Stimulated activated CD4-positive, alpha-beta T cell treated with anti-CD3 and anti-CD28 coated beads, TNF-alpha, amount 100 ng/mL, for 1 hour (primary cell): ENCODE results near the gene BANF1.
"Not testable (repeated sequence)": the region's sequence is repeated elsewhere in the genome, so short reads cannot be mapped to it uniquely, and the experiment has no call there.

Experiments used
- DNase-seq, 3 donors: peaks; one replicate each; pipeline ENCODE4 v3.0.0-alpha.2; 2020; ENCODE audit warnings: low read depth in 3 of 3, low spot score in 1 of 3

The BANF1 gene

DNA sequence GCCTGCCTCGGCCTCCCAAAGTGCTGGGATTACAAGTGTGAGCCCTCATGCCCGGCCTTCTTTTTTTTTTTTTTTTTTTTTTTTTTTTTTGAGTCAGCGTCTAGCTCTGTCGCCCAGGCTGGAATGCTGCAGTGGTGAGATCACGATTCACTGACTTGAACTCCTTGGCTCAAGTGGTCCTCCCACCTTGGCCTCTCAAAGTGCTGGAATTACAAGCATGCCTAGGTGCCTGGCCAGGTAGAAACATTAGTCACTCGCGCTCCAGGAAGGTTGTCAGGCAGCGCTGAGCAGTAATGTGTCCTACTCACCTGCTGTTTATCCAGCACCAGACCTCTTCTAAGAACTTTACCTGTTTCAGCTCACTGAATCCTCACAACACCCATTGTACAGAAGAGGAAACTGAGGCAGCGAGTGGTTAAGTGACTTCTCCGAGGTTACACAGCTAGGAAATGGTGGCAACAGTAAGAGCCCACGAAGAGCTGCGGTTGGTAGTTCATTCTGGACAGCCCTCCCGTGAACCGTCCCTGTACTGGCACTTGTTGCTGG, 9.0 kb downstream of the BANF1 start:
- no peak for DNase-seq

DNA sequence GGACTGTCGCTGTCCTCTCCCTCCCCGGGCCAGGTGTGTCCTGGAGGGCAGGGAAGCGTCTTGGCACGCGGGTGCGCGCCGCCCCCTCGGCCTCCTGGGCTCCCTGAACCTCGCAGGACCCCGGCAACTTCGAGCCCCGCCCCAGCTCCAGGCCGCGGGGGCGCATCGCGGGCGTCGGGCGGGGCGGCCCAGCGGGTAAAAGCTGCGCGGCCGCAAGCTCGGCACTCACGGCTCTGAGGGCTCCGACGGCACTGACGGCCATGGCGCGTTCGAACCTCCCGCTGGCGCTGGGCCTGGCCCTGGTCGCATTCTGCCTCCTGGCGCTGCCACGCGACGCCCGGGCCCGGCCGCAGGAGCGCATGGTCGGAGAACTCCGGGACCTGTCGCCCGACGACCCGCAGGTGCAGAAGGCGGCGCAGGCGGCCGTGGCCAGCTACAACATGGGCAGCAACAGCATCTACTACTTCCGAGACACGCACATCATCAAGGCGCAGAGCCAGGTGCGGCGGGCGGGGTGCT, 9.5 kb downstream of the BANF1 start, which contains the start of gene CST6:
Gene CST6 (plus strand): TSS at position 224 of the 519 bp plus-strand sequence. CDS start 37 bp downstream, at position 261.
- DNase-seq = no peak

DNA sequence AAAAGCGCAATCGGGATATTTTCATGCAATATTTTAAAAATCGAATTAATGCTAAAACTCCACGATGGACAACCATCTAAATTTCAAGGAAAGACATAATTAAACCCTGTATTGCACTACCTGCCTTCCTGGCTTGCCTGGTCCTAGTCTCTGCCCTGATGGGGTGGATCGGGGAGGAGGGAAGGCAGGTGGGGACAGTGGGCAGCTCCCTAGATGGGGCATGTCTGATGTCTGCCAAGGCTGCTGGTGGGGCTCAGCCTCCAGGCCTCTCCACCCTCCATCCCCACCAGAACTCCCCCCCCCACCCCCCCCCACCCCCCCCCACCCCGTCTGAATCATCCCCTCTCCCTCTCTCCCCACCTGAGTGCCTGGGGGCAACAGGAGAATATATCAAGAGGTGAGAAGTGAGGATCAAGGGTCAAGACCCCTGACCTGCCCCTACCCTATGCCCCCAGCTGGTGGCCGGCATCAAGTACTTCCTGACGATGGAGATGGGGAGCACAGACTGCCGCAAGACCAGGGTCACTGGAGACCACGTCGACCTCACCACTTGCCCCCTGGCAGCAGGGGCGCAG, 10.2 kb downstream of the BANF1 start:
- DNase-seq = no peak

DNA sequence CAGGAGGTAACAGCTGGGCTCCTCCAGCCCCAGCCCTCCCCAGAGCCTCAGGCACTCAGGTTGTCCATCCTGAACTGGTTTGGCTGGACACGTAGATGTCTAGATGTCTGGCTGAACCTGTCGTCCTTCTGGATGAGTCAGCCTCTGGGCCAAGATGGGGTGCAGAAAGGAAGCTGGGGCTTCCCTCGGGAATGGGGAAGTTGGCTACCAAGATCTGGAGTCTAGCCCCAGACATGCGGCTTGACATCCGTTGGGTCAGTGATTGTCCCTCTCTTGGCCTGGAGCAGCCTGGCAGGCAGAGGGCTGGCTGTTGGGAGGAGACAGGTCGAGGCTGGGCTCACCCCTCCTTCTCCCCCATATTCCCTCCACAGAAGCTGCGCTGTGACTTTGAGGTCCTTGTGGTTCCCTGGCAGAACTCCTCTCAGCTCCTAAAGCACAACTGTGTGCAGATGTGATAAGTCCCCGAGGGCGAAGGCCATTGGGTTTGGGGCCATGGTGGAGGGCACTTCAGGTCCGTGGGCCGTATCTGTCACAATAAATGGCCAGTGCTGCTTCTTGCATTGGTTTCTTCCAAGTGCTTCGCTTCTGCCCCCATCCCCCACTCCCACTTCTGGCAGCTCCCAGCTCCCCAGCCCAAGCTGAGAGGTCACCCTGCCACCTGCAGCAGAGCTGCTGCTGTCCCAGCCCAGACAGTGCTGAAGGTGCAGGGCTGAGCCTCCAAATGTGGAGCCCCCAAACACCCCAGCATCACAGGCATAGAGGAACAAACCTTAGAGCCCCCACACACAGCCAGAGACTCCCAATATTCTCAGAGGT, 10.9 kb downstream of the BANF1 start:
- DNase-seq = no peak

DNA sequence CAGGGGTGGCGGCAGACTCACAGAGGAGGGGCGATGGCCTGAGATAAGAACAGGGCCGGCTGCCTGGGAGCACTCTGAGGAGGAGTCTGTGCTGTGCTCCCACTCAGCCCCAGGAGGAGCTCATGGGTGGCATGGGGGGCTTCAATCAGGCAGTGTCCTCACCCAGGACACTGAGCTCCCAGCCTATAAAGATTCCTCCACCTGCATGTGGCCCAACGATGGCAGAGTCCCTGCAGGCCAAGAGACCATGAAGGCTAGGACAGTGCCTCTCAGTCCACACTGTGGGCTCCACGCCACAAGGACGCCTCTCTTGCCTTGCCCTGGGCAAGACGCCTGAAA, 11.4 kb downstream of the BANF1 start:
- DNase-seq = no peak

DNA sequence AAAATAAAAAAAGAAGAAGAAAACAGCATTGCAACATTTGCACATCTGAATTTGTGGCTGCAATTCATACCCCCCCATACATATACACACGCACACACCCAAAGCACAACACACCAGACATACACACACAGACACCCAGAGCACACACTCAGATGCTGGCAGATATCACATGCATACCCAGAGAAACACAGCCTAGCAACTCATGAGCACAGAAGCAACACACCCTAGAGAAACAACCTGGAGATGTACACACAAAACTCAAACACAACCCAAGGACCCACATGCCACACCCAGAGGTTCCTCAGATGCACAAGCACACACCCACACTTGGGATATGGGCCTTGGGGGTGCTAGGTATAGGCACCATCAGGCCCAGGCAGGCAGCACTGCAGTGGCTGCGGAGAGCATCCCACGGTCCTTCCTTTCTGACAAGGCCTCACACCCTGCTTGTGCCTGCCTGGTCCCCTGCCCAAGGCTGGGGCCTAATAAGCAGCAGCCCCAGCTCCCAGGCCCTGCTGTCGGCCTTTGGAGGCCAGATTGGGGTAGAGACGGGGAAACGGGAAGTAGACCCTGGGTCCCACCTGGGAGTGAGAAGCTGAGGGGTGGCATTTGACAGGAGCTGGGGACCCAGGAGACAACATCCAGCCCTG, 12.6 kb downstream of the BANF1 start:
- DNase-seq = no peak

DNA sequence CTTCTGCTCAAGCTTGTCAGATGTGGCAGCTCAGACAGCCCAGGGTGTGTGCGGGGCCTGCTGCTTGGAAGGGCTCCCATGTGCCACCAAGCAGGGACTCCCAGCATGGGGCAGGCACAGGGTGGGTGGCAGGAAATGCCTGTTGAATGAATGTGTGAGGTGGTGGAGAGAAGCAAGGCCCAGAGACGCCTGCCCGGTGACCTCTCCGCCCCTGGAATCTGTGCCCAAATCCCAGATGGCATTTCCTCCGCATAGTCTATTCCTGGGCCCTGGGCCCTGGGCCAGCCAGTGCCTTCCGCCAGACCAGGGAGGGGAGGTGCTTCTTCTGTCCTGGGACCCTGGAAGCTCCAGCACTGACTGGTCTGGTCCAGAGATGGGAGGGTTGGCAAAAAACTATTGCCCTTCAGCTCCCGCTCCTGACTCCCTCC, 13.2 kb downstream of the BANF1 start:
- DNase-seq = no peak

DNA sequence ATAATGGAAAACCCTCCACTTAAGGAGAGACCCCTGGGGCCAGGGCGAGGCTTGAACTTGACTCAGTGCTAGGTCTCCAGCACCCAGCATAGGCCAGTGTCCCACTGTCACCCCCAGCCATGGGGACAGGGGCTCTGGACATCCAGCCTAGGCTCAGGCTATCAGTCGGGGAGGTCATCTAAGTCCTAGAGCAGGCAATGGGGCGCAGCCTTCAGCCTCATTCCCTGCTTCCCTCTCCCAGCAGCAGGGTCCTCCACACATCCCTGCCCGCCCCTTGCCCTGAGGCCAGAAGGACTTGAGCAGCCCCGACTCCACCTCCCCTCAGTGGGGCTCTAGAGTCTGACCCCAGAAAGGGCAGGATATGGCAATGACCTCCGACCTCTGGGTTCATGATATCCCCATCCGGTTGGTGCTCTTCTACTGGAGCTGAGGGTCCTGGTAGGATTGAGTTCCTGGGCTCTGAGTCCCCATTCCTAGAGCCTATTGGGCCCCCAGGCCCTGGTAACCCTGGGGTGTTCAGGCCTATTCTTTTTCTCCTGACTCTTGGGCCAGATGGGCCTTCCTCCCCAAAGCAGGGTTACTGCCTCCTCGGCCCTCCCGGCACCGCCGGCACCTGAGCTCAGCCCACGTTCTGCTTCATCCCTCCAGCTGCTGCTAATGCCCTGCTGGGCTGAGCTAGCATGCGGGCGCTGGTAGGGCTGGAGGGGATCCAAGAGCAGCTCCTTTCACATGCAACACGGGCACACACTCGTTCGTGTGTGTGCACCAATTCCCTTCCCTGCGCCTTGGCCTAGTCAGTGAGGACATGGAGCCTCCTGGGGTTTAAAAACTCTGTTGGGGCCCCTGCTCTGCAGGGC, 13.9 kb downstream of the BANF1 start:
- no peak for DNase-seq

DNA sequence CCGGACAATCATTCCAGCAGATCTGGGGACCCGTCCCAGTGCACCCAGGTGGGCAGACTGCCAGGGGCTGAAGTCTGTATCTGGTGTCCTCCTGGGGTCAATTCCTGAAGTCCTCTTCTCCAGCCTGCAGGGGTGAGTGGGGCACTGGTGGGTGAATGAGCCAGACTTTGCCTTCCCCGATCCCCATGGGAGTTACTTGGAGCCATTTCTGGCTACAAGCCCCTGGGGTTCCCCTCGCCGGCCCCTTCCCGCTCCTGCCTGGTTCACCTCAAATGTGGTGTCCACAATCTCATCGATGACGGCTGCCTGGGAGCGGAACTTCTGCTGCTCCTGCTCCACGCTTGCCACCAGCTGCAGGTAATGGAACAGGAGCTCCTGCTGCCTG, 14.5 kb downstream of the BANF1 start:
- DNase-seq = no peak

DNA sequence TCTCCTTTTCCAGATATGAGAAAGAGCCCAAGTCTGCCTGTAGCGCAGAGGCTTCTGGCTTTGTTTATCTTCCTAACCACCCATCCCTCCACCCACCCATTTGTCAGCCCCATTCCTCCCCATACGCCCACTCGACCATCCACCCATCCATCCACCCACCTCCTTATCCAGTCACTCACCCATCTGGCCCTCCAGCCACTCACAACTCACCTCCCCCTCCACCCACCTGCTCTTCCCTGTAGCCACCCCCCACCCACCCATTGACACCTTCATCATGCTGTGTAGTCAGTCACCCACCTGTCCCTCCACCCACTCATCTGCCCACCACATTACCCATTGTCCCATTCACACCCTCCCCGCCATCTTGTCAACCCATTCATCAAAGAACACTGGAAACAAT, 15.0 kb downstream of the BANF1 start:
- no peak for DNase-seq

DNA sequence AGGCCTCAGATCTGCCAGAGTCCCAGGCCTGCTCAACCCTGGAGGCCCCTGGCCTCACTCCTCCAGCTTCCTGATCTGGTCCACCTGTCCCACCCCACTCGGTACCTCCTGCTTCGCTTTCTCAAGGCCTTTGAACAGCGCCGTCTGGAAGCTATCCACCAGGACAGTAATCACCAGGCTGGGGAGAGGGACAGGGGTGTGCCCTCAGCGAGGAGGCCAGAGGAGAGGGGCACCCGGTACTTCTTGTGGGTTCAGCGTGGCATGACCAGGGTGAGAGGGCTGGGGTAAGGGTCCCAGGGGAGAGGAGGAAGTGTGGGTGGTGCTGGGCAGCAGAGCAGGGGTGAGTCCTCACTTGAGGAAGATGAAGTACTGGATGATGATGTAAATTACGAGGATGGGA, 17.9 kb downstream of the BANF1 start:
- no peak for DNase-seq

DNA sequence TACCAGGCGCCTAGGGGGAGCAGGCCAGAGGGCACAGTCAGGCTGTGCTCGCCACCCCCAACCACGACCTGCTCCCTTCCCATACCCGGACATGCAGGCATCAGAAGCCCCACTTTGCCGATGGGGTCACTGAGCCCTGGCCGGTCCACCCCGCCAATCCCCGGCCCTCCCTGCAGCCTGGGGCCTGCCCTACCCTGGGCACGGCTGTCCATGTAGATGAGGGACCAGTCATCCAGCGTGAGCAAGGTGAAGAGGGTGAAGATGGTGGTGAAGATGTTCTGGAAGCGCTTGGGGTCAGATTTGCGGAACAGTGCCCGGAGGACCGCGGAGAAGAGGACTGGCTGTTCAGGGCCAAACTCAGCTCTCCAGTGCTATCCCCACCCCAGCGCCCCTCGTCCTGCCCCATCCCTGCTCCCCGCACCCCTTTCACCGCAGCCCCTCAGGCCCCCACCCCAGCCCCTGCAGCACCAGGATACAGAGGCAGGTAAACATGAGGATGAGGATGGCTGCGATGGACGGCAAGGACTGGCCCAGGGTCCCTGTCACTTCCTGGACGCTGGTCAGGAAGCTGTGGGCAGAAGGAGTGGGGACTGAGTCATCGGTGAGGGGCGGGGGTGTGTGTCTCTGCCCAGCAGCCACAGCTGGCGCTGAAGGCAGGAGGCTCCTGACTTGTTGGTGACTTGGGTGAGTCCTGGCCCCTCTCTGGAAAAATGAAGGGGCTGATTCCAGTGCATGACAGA, 18.5 kb downstream of the BANF1 start:
- DNase-seq = no peak

DNA sequence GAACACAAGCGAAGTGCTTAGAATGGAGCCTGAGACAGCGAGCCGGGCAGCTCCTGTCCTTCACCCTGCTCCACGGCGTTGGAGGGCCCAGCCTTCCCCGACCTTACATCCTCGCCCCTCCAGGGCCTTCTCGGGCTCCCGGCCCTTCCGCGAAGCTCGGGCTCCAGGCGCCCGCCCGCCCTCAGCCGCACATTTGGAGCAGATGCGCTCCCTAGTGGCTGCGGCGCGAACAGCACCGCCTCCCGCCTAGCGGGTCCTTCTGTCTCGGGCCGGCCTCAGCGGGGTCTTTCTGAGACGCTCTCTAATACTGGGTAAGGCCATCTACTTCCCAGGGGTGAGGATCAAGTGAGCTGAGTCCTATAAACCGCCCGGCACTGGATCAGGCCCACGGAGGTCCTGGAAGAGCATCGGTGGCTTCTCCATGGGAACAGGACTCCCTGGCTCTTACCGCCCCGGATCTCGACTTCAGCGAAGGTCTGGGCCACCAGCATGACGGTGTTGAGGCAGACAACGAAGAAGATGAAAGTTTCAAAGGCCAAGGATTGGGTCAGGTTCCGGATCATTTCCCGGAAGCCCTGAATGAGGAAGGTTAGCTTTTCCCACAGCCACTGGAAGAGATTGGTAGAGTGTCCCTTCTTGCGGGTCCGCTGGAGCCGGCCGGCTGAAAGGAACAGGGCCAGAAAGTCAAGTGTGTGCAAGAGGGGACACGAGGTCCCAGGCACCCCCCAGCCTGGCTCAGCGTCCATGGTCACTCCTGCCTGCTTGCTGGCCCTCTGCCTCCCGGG, 20.3 kb downstream of the BANF1 start:
- DNase-seq = peak; percentile 25 to 85 (median 50)

DNA sequence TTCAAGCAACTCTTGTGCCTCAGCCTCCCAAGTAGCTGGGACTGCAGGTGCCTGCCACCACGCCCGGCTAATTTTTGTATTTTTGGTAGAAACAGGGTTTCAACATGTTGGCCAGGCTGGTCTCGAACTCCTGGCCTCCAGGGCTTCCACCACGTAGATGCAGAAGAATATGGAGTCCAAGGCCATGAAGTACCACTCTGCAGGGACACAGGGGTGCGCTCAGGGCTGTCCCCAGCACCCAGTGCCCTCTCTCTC, 20.8 kb downstream of the BANF1 start:
- not testable (repeated sequence) for DNase-seq

DNA sequence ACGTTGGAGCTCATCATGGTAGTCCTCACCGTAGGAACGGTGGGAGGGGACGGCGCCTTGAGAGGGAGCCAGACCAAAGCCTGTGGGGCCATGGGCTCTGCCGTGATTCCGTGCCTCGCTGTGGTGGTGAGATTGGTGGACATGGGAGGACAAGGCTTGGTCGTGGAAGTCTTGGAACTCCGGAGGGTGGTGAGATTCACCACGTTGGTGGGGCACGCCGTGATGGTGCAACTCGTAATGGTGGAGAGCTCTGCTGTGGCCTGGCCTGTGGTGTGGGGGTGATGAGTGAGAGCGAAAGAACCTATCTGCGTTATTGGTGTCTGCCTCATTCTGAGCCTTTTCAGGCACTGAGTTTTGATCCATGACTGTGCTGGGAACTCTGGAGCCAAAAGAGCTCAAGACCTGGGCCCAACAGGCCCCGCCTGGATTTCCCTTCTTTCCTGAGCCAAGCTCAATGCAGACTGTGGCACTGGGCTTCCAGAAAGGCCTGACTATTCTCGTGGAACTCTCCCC, 23.8 kb downstream of the BANF1 start, which contains the start of gene CATSPER1:
Gene CATSPER1 (minus strand): TSS at position 463 of the 513 bp plus-strand sequence. CDS start 100 bp downstream, at position 363.
- DNase-seq = no peak

DNA sequence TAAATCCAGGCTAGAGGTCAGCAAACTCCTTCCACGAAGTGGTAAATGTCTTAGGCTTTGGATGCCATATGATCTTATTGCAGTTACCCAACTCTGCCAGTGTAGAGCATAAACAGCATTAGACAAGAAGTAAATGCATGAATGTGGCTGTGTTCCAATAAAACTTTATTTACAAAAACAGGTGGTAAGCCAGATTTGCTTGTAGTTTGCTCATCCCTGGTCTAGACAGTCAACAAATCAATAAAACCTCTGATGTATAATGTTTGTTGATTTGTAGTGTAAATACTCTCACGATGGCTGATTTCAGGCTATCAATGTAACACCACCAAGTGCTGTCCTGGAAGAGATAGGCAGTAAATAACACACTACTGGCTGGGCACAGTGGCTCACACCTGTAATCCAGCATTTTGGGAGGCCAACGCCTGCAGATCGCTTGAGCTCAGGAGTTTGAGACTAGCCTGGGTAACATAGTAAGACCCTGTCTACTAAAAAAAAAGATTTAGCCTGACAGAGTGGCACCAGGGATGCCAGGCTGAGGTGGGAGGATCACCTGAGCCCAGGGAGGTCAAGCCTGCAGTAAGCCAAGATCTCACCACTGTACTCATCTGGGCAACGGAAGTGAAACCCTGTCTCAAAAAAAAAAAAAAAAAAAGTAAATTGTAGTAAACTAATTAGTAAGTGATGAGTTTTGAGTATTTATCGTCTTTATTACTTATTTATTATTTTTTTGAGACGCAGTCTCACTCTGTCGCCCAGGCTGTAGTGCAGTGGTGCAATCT, 30.8 kb downstream of the BANF1 start:
- no peak for DNase-seq

DNA sequence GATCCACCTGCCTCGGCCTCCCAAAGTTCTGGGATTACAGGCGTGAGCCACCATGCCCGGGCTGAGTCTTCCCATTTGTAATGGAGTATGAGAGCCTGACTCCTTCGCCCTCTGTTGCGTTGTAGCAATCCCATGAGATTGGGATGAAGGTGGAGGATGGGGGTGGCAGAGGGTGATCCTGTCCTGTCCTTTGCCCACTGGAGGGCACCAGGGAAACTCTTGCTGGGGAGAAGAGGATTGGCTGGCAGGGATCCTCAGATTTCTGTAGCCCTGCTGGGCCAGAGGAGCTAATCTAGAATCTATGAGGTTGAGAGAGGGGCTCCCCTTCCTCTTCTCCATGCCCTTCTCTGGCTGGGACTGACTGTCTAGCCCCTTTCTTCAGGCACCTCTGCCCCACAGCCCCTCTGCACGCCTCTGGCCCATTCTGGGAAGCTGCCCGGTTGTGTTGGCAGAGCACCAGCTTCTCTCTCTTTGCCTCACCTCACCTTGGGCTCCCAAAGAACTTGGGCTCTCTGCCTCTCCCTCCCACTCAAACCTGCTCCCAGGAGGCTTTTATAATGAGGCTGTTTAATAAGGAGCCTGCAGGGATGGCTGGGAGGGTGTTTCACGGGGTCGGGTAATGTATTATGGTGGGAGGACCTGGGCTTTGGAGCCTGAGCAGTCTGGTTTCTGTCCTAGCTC, 33.5 kb downstream of the BANF1 start:
- DNase-seq = no peak

DNA sequence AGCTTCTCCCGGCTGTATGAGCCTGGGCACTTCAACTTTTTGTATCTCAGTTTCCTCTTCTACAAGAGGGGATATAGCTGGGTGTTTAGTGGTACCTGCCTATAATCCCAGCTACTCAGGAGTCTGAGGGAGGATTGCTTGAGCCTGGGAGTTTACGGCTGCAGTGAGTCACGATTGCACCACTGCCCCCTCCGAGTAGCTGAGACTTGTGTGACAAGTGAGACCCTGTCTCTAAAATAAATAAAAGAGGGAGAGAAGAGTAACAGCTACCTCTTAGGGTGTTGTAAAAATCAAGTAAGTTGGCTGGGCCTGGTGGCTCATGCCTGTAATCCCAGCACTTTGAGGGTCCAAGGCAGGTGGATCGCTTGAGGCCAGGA, 34.0 kb downstream of the BANF1 start:
- no peak for DNase-seq
